HepG2 (cell line): Measurements from ENCODE around the gene TEX261.

Source experiments
- CAMTA2 ChIP-seq: sonication (generic); formaldehyde crosslinking; IDR thresholded peaks from 2 replicates; pipeline ENCODE4 v1.4.0; 2020; ENCODE audit warnings: mild to moderate bottlenecking, missing genetic modification reagents, borderline replicate concordance
- TF ChIP-seq, protein P1 (sequence below): sonication (generic); formaldehyde crosslinking; IDR thresholded peaks from 2 replicates; pipeline ENCODE4 v1.4.0; 2020; ENCODE audit warnings: missing genetic modification reagents

DNA sequence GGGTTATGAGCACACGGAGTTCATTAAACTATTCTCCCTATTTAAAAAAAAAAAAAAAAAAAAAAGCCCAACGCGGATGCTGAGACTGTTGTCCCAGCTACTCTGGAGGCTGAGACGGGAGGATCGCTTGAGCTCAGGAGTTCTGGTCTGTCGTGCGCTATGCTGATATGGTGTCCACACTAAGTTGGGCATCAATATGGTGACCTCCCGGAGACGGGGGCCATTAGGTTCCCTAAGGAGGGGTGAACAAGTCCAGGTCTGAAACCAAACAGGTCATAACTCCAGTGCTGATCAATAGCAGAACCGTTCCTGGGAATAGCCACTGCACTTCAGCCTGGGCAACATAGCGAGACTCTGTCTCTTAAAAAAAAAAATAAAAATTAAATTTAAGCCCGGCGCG lies 29.2 kb downstream of the TEX261 start:
- TF ChIP-seq CAMTA2 (CRISPR knock-in tag), result no peak
- TF ChIP-seq, protein P1, sequence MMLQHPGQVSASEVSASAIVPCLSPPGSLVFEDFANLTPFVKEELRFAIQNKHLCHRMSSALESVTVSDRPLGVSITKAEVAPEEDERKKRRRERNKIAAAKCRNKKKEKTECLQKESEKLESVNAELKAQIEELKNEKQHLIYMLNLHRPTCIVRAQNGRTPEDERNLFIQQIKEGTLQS (CRISPR knock-in tag), result no peak
